HepG2 (cell line): ENCODE data around the gene ECSCR.

ENCODE experiments used
- HDAC6 ChIP-seq: fragments of 200-600 bp; sonication (generic); IDR thresholded peaks from 2 replicates; pipeline ENCODE4 v1.7.0; 2017; ENCODE audit warnings: mild to moderate bottlenecking, antibody characterized with exemption, low read length, low read depth
- HOXA3 ChIP-seq: sonication (generic); formaldehyde crosslinking; IDR thresholded peaks from 2 replicates; pipeline ENCODE4 v1.5.0; 2020; ENCODE audit warnings: missing genetic modification reagents
- YY1 ChIP-seq: IDR thresholded peaks from 2 replicates; pipeline ENCODE4 v1.6.1; 2011; ENCODE audit warnings: low read length, low read depth, moderate library complexity, mild to moderate bottlenecking; ENCODE audit not compliant: insufficient read depth, insufficient replicate concordance

GRCh38 chr5:139431706-139432105 lies 30.8 kb downstream of the ECSCR start:
- TF ChIP-seq YY1 (no peak), HDAC6 (no peak), HOXA3 (no peak)
